Tibial artery (tissue), 4 donors: Measurements from ENCODE around the gene CHPF2.

Experiments
- DNase-seq, 2 donors: peaks; one replicate each; pipeline ENCODE4 v3.0.0-alpha.2; 2019
- H3K27ac ChIP-seq, 2 donors: fragments of 200-600 bp; sonication (generic) in 1 of 2; 1 replicate in 1 of 2; 2 replicates in 1 of 2; pipeline ENCODE4 v1.5.1; 2018 to 2019; ENCODE audit warnings: mild to moderate bottlenecking in 1 of 2
- H3K27me3 ChIP-seq, 2 donors: fragments of 200-600 bp; sonication (generic) in 1 of 2; one replicate each; pipeline versions ENCODE4 v1.5.1 to v1.6.0; 2016 to 2019
- H3K36me3 ChIP-seq, 3 donors: fragments of 200-600 bp; sonication (generic) in 2 of 3; one replicate each; pipeline ENCODE4 v1.5.1; 2016 to 2019; ENCODE audit warnings: mild to moderate bottlenecking in 2 of 3
- H3K4me1 ChIP-seq, 4 donors: fragments of 200-600 bp; sonication (generic) in 2 of 4; 1 replicate in 3 of 4; 2 replicates in 1 of 4; pipeline ENCODE4 v1.5.1; 2016 to 2019
- H3K4me3 ChIP-seq, 2 donors: fragments of 200-600 bp; sonication (generic) in 1 of 2; 1 replicate in 1 of 2; 2 replicates in 1 of 2; pipeline ENCODE4 v1.5.1; 2018 to 2019; ENCODE audit warnings: mild to moderate bottlenecking in 2 of 2
- H3K9me3 ChIP-seq, 3 donors: fragments of 200-600 bp; sonication (generic) in 1 of 3; one replicate each; pipeline ENCODE4 v1.5.1; 2016 to 2019
- intact Hi-C: fragments of 100-400 bp; cut with DNase I; formaldehyde crosslinking; loops from one replicate; pipeline ENCODE4 v1.15.0; 2023; ENCODE audit warnings: low total_unique reads
- TF ChIP-seq, protein P1 (sequence below), 2 experiments: fragments of 200-600 bp in 1 of 2; fragments of 450-650 bp in 1 of 2; IDR thresholded peaks; one replicate each; pipeline ENCODE4 v1.5.1; 2017 to 2019; ENCODE audit warnings: antibody characterized with exemption in 2 of 2, mild to moderate bottlenecking in 1 of 2, moderate library complexity in 1 of 2

CHPF2 gene, protein sequence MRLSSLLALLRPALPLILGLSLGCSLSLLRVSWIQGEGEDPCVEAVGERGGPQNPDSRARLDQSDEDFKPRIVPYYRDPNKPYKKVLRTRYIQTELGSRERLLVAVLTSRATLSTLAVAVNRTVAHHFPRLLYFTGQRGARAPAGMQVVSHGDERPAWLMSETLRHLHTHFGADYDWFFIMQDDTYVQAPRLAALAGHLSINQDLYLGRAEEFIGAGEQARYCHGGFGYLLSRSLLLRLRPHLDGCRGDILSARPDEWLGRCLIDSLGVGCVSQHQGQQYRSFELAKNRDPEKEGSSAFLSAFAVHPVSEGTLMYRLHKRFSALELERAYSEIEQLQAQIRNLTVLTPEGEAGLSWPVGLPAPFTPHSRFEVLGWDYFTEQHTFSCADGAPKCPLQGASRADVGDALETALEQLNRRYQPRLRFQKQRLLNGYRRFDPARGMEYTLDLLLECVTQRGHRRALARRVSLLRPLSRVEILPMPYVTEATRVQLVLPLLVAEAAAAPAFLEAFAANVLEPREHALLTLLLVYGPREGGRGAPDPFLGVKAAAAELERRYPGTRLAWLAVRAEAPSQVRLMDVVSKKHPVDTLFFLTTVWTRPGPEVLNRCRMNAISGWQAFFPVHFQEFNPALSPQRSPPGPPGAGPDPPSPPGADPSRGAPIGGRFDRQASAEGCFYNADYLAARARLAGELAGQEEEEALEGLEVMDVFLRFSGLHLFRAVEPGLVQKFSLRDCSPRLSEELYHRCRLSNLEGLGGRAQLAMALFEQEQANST

DNA sequence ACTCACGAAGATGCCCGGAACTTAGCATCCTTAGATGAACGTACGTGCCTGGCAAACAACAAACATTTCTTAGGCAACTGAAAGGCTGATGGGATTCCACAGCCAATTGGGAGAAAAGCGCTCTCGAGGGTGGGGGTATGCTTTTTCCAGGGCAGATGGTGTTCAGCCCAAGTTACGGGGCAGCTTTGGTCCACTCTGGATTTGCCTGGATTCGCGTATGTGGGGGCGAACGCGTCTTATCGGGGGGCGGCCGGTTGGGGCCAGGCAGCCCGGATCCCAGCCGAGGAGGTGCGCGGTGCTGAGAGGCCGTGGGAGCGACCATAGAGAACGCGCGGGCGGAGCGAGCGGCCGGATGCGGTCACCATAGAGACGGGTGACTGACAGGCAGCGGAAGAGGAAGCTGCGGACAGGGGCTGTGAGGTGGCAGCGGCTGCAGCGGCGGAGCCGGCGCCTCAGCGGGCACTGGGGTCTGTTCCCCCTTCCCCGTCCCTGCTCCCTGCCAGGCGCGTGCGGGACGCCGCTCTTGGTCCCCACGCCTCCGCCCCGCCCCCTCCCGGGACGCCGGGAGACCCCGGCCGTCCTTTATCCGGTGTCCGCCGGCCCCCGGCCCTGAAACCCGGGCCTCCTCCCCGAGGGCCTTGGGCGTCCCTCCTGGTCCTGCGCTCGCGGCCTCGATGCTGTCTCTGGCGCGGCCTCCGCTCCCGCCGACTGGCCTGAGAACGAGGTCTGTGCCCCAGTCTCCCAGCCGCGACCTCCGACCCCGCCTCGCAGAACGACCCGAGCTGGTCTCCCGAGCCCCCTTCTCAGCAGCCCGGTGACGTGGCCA is at the start of gene CHPF2:
TSS of gene CHPF2 (plus strand) at position 393 of the 826 bp plus-strand sequence. CDS start 1,529 bp downstream, outside the sequence.
- peaks cover 15 to 26% (median 25%) of the 10 kb centered on the region in 3 donors for H3K36me3 ChIP-seq
- peak within 1 kb of the TSS; percentile 84 to 87 for H3K27ac ChIP-seq
- TF ChIP-seq, protein P1, sequence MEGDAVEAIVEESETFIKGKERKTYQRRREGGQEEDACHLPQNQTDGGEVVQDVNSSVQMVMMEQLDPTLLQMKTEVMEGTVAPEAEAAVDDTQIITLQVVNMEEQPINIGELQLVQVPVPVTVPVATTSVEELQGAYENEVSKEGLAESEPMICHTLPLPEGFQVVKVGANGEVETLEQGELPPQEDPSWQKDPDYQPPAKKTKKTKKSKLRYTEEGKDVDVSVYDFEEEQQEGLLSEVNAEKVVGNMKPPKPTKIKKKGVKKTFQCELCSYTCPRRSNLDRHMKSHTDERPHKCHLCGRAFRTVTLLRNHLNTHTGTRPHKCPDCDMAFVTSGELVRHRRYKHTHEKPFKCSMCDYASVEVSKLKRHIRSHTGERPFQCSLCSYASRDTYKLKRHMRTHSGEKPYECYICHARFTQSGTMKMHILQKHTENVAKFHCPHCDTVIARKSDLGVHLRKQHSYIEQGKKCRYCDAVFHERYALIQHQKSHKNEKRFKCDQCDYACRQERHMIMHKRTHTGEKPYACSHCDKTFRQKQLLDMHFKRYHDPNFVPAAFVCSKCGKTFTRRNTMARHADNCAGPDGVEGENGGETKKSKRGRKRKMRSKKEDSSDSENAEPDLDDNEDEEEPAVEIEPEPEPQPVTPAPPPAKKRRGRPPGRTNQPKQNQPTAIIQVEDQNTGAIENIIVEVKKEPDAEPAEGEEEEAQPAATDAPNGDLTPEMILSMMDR (IDR thresholded peaks at IDR 0.05): no peak
- H3K4me1 ChIP-seq: peaks cover 4 to 34% (median 24%) of the 10 kb centered on the region in 4 donors
- no peaks in the 10 kb centered on the region for H3K9me3 ChIP-seq
- H3K4me3 ChIP-seq: peak within 1 kb of the TSS; percentile 85 to 95
- H3K27me3 ChIP-seq: no peaks in the 10 kb centered on the region
- intact Hi-C loops: no loop called here
- DNase-seq: peak; percentile 93 to 95

DNA sequence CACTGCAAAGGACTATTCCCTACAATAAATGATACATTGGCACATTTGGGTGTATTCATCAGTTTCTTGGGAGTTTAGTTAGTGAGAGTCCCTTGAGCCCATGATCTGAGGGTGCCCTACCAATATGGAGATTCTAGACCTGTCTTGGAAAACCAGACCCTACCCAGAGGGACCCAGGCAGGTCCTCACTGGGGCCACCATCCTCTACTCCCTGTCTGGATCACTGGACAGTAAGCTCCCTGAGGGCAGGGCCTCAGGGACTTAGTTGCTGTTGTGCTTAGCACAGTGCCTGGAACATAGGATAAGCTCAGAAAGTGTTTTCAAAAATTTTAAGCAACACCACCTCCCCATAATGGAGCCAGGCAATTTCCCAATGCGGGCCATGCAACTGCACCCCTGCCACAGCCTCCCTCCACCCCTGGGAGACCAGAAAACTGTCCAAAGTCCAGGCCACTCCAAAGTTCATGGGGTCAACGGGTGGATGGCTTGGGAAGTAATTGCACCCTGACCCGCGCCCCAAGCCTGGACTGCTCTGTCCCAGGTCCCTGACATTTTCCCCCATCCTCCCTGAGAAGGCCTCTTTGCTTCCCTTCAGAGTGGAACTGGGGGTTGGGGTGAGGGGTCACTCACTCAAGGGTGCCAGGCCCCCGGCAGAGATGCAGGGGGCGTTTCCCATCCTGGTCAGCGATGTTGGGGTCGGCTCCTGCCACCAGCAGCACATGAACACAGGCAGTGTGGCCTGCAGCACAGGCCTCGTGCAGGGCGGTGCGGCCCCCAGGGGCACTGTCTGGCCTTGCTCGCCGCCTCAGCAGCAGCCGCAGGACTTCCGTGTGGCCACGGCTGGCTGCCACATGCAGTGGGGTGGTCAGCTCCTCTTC is 46.3 kb upstream of the CHPF2 start:
- DNase-seq: peak in 1 of 2 donors; percentile 12
- Histone ChIP-seq H3K36me3 (no peaks in the 10 kb centered on the region), H3K4me1 (no peaks in the 10 kb centered on the region), H3K27me3 (peaks cover 0 to 31% of the 10 kb centered on the region in 2 donors), H3K27ac (no peak overlapping the region), H3K9me3 (no peaks in the 10 kb centered on the region), H3K4me3 (no peak overlapping the region)
- intact Hi-C loops: no loop called here
- TF ChIP-seq, protein P1 (IDR thresholded peaks at IDR 0.05): no peak

DNA sequence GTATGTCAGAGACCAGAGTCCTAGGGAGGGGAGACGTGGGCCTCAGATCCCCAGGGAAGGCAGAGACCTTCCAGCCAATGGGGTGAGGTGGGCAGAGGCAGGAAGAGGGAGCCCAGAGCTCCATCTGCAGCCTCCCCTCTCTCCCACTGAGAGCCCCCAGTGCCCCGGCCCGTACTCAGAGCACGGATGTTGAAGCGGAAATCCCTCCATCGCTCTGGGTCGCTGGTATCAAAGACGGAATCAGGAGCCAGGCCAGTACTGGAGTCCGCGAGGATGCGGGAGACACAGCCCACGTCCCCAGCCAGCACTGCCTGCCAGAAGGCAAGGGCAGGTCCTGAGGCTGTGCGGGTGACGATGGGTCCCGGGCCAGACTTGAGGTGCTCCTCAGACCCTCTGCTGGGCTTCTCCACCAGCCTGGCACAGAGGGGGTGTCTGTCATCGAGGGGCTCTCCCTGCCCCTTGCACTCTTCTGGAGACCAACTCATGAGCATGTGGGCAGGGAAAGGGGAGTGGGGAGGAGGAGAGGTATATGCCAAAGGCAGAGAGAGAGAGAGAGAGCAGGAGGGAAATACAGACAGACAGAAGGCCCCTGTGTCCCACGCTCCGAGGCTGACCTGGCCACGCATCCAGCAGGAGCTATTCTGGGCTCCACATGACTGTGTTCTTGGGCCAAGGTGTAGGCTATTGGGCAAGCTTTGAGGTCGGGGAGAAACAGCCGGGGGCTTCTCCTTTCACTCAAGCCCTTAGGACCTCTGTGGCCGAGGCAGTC is 45.5 kb upstream of the CHPF2 start, which contains the start of gene ASB10:
TSS of gene ASB10 (minus strand) at position 611 of the 769 bp plus-strand sequence. CDS start at position 491, 120 bp downstream.
- no peak within 1 kb of the TSS for H3K4me3 ChIP-seq
- no peaks in the 10 kb centered on the region for H3K36me3 ChIP-seq
- intact Hi-C loops: no loop called here
- peaks cover 0 to 32% of the 10 kb centered on the region in 2 donors for H3K27me3 ChIP-seq
- DNase-seq: no peak
- TF ChIP-seq, protein P1 (IDR thresholded peaks at IDR 0.05): no peak
- H3K4me1 ChIP-seq: no peaks in the 10 kb centered on the region
- H3K9me3 ChIP-seq: no peaks in the 10 kb centered on the region
- H3K27ac ChIP-seq: no peak within 1 kb of the TSS

DNA sequence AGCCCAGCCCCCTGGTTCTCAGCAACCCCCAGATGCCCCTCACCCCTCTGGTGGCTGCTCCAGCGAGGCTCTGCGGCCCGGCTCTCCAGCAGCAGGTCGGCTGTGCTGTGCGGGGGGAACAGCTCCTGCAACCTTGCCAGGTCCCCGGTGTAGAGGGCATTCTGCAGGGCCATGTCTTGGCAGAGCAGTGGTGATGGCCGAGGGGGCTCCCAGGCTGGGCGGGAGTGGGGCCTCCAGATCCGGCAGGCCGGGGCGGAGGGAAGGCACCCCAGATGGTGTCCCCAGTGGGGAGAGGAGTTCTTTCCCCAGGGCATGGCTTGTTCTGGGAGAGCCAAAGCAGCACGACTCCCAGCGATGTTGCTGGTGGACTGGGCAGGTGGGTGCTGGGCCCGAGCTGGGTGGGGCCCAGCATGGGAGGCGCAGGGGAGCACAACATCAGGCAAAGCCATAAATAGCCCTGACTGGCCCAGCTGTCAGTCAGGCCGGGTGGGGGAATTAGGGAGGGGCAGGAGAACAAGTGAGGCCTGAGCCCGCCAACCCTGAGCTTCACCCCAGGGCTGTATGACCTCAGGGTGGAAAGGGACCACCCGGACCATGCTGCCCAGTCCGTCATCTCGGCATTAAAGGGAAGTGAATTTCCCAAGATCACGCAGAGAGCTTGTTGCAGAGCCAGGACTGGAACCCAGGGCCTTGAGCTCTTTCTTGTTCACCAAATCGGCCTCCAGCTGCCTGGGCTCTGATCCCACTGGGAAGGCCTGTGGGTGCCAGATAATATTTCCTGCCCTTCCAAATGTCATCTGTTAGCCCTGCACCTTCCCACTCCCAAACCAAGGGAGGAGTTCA is 44.7 kb upstream of the CHPF2 start:
- intact Hi-C loops: no loop called here
- DNase-seq: no peak
- Histone ChIP-seq H3K27ac (no peak overlapping the region), H3K4me3 (no peak overlapping the region), H3K27me3 (peaks cover 0 to 31% of the 10 kb centered on the region in 2 donors), H3K9me3 (no peaks in the 10 kb centered on the region), H3K4me1 (no peaks in the 10 kb centered on the region), H3K36me3 (no peaks in the 10 kb centered on the region)
- TF ChIP-seq, protein P1 (IDR thresholded peaks at IDR 0.05): no peak
